Fibroblast of skin of back (primary cell): ENCODE measurements around the gene VGLL3.
A peak's percentile ranks its signal among the peaks of the same experiment; 100 is the strongest.
"Not testable (repeated sequence)": the region's sequence is repeated elsewhere in the genome, so short reads cannot be mapped to it uniquely, and the experiment has no call there.

Experiments used
- DNase-seq: peaks from one replicate; pipeline ENCODE4 v3.0.0-alpha.2; 2013

The VGLL3 gene

GRCh38 chr3:86989006-86989405 is 1.9 kb downstream of the VGLL3 start:
- DNase-seq = peak; percentile 45

GRCh38 chr3:86988235-86988634 is 2.7 kb downstream of the VGLL3 start:
- DNase-seq = peak; percentile 98

GRCh38 chr3:86987421-86987715 is 3.6 kb downstream of the VGLL3 start:
- DNase-seq = no peak

GRCh38 chr3:86986671-86987420 is 4.1 kb downstream of the VGLL3 start:
- peak; percentile 71 for DNase-seq

- DNase-seq = no peak
These were observed 5.6 kb downstream of the VGLL3 start for GRCh38 chr3:86985181-86985826.

- DNase-seq = peak; percentile 76
These were observed 6.7 kb downstream of the VGLL3 start for GRCh38 chr3:86984271-86984670.

GRCh38 chr3:86982883-86983282 is 8.1 kb downstream of the VGLL3 start:
- DNase-seq = peak; percentile 94

GRCh38 chr3:86978111-86978551 is 12.8 kb downstream of the VGLL3 start:
- DNase-seq = peak; percentile 68

GRCh38 chr3:86976219-86976618 is 14.7 kb downstream of the VGLL3 start:
- DNase-seq = no peak

- not testable (repeated sequence) for DNase-seq
These were observed 16.8 kb downstream of the VGLL3 start for GRCh38 chr3:86974177-86974576.

GRCh38 chr3:86973440-86973839 is 17.5 kb downstream of the VGLL3 start:
- DNase-seq = peak; percentile 91

GRCh38 chr3:86969500-86970189 is 21.3 kb downstream of the VGLL3 start:
- peak; percentile 55 for DNase-seq

- no peak for DNase-seq
These were observed 22.6 kb downstream of the VGLL3 start for GRCh38 chr3:86968244-86968932.

- DNase-seq = no peak
These were observed 23.9 kb downstream of the VGLL3 start for GRCh38 chr3:86967062-86967461.

GRCh38 chr3:86965166-86965565 is 25.8 kb downstream of the VGLL3 start:
- no peak for DNase-seq

GRCh38 chr3:86963611-86964010 is 27.3 kb downstream of the VGLL3 start:
- no peak for DNase-seq

GRCh38 chr3:86961297-86961696 is 29.7 kb downstream of the VGLL3 start:
- peak; percentile 53 for DNase-seq

- no peak for DNase-seq
These were observed 30.4 kb downstream of the VGLL3 start for GRCh38 chr3:86960550-86960949.

GRCh38 chr3:86958534-86958933 is 32.4 kb downstream of the VGLL3 start:
- peak; percentile 96 for DNase-seq

- DNase-seq = no peak
These were observed 36.2 kb downstream of the VGLL3 start for GRCh38 chr3:86954747-86955146.

- DNase-seq = peak; percentile 54
These were observed 36.7 kb downstream of the VGLL3 start for GRCh38 chr3:86954226-86954625.

GRCh38 chr3:86951322-86951721 is 39.6 kb downstream of the VGLL3 start:
- DNase-seq = peak; percentile 70

- no peak for DNase-seq
These were observed 40.2 kb downstream of the VGLL3 start for GRCh38 chr3:86950717-86951116.
